ENCODE data around the gene ATF6B. TPM values are rescaled to one million over a fixed set of nuclear protein-coding genes. Genes with fewer than 3 reads are reported as not detected.

ATF6B gene
- total RNA-seq, 2 experiments from 2014 or later, result 142 to 147 TPM

GRCh38 chr6:32117461-32117860 lies 10.6 kb downstream of the ATF6B start:
- DNase-seq, result no peak
- H3K9me3 Mint-ChIP-seq, result no peaks in the 10 kb centered on the region
- CTCF ChIA-PET, result interaction anchor here (1.5 to 2.5 kb wide), 4 partner anchors 11 to 78 kb away, joined by 5 to 21 read pairs (median 10); partner anchors contain the start of genes ATF6B and FKBPL
- H3K4me3 Mint-ChIP-seq, result no peak overlapping the region
- H3K4me1 Mint-ChIP-seq, result peaks cover 2% of the 10 kb centered on the region
- peaks cover 65% of the 10 kb centered on the region for H3K36me3 Mint-ChIP-seq (ENCODE audit: low read depth)
- H3K27ac Mint-ChIP-seq, result no peak overlapping the region
- no peaks in the 10 kb centered on the region for H3K27me3 Mint-ChIP-seq
- POLR2A ChIA-PET, result interaction anchor here (1.6 to 2.4 kb wide), 2 partner anchors 10 kb away, joined by 4 to 10 read pairs; partner anchors contain the start of gene ATF6B

GRCh38 chr6:32116674-32117073 lies 11.4 kb downstream of the ATF6B start:
- no peak for DNase-seq
- peaks cover 2% of the 10 kb centered on the region for H3K4me1 Mint-ChIP-seq

DNA sequence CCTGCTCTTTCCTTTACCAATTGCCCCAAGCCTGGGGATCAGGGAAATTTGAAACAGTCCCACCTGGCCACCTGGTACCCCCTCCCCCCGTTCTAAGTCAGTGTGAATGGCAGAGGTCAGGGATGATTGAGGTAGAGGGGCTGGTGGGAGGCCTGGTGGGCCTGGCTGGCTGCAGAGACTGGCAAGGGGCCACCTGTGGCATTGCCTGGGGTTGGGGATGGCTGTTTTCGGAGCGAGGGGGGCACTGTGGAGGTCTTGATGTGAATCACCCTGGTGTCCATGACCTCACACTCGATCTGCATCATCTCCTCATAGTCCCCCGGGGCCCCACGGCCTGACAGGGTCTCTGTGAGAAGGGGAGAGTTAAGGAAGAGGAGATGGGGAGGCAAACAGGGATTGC lies 12.4 kb downstream of the ATF6B start:
- Mint-ChIP-seq H3K27ac (no peak overlapping the region), H3K9me3 (no peaks in the 10 kb centered on the region), H3K4me3 (no peak overlapping the region), H3K27me3 (no peaks in the 10 kb centered on the region), H3K36me3 (ENCODE audit: low read depth) (peaks cover 60% of the 10 kb centered on the region), H3K4me1 (peaks cover 2% of the 10 kb centered on the region)
- no peak for DNase-seq
- POLR2A ChIA-PET, result no interaction called here
- CTCF ChIA-PET, result no interaction called here

More at GRCh38 chr6:32116674-32117073, 11.4 kb downstream of the ATF6B start:
- H3K4me3 Mint-ChIP-seq, result no peak overlapping the region
- H3K9me3 Mint-ChIP-seq, result no peaks in the 10 kb centered on the region
- peaks cover 64% of the 10 kb centered on the region for H3K36me3 Mint-ChIP-seq (ENCODE audit: low read depth)
- H3K27me3 Mint-ChIP-seq, result no peaks in the 10 kb centered on the region
- H3K27ac Mint-ChIP-seq, result no peak overlapping the region
- POLR2A ChIA-PET, result interaction anchor here (1.0 to 1.6 kb wide), 2 partner anchors 9 to 11 kb away, joined by 3 to 4 read pairs; no protein-coding TSS in a partner anchor
- CTCF ChIA-PET, result interaction anchor here (2.5 kb wide), 1 partner anchor 24 kb away, joined by 8 read pairs; no protein-coding TSS in a partner anchor

- peaks cover 55% of the 10 kb centered on the region for H3K36me3 Mint-ChIP-seq (ENCODE audit: low read depth)
Observed at GRCh38 chr6:32114796-32115195, 13.2 kb downstream of the ATF6B start.

GRCh38 chr6:32113386-32114352 lies 14.4 kb downstream of the ATF6B start:
- Mint-ChIP-seq H3K9me3 (no peaks in the 10 kb centered on the region), H3K4me1 (no peaks in the 10 kb centered on the region), H3K27ac (no peak overlapping the region), H3K36me3 (ENCODE audit: low read depth) (peaks cover 44% of the 10 kb centered on the region), H3K4me3 (no peak overlapping the region), H3K27me3 (peaks cover 8% of the 10 kb centered on the region)
- POLR2A ChIA-PET, result interaction anchor here (1.6 kb wide), 1 partner anchor 14 kb away, joined by 7 read pairs; the partner anchor contains the start of gene ATF6B
- no peak for DNase-seq
- CTCF ChIA-PET, result no interaction called here

More at GRCh38 chr6:32114796-32115195, 13.2 kb downstream of the ATF6B start:
- ChIA-PET CTCF (interaction anchor here (0.7 kb wide), 1 partner anchor 40 kb away, joined by 3 read pairs; no protein-coding TSS in a partner anchor), POLR2A (interaction anchor here (1.6 kb wide), 1 partner anchor 13 kb away, joined by 7 read pairs; the partner anchor contains the start of gene ATF6B)
- peaks cover 2% of the 10 kb centered on the region for H3K27me3 Mint-ChIP-seq
- H3K4me3 Mint-ChIP-seq, result no peak overlapping the region
- H3K4me1 Mint-ChIP-seq, result peaks cover 2% of the 10 kb centered on the region
- no peak overlapping the region for H3K27ac Mint-ChIP-seq
- DNase-seq, result no peak
- H3K9me3 Mint-ChIP-seq, result no peaks in the 10 kb centered on the region

- H3K27ac Mint-ChIP-seq, result no peak overlapping the region
- H3K4me1 Mint-ChIP-seq, result no peaks in the 10 kb centered on the region
- H3K4me3 Mint-ChIP-seq, result no peak overlapping the region
- H3K36me3 Mint-ChIP-seq (ENCODE audit: low read depth), result peaks cover 34% of the 10 kb centered on the region
- POLR2A ChIA-PET, result no interaction called here
- CTCF ChIA-PET, result no interaction called here
- DNase-seq, result no peak
- no peaks in the 10 kb centered on the region for H3K9me3 Mint-ChIP-seq
- peaks cover 18% of the 10 kb centered on the region for H3K27me3 Mint-ChIP-seq
Observed at GRCh38 chr6:32112431-32112980, 15.5 kb downstream of the ATF6B start.

DNA sequence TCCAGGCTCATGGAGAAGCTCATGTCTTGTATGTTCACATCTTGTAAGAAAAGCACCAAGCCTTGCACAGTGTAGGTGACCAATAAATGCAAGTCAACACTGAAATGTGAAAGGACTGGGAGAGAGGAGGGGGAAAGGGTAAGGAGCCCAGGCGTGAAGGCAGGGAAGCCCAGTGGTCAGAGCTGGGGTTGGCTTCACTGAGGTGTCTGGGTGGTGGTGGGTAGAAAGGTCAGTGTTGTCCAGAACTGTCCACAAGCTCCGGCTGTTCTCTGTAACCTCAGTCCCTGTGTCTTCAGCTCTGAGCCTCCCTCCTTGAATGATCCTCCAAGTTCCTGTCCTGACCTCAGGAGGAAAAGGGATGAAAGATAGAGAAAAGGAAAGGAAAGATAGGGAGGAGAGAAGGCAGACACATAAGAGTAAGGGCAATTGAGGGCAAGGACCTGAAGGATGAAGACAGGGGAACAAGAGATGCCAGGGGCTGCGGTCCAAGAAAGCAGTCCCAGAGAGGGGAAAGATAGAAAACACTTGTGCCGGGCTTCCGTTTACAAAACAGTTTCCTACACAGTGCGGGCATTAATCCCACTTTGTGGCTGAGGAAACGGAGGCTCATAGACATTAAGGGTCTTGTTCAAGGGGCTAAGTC lies 16.5 kb downstream of the ATF6B start:
- DNase-seq, result no peak
- peaks cover 20% of the 10 kb centered on the region for H3K27me3 Mint-ChIP-seq
- no peaks in the 10 kb centered on the region for H3K9me3 Mint-ChIP-seq
- H3K4me1 Mint-ChIP-seq, result no peaks in the 10 kb centered on the region
- peaks cover 30% of the 10 kb centered on the region for H3K36me3 Mint-ChIP-seq (ENCODE audit: low read depth)
- H3K27ac Mint-ChIP-seq, result no peak overlapping the region
- H3K4me3 Mint-ChIP-seq, result no peak overlapping the region
- POLR2A ChIA-PET, result interaction anchor here (2.1 kb wide), 1 partner anchor 16 kb away, joined by 6 read pairs; the partner anchor contains the start of gene ATF6B
- CTCF ChIA-PET, result interaction anchor here (1.5 kb wide), 1 partner anchor 84 kb away, joined by 3 read pairs; no protein-coding TSS in a partner anchor

DNA sequence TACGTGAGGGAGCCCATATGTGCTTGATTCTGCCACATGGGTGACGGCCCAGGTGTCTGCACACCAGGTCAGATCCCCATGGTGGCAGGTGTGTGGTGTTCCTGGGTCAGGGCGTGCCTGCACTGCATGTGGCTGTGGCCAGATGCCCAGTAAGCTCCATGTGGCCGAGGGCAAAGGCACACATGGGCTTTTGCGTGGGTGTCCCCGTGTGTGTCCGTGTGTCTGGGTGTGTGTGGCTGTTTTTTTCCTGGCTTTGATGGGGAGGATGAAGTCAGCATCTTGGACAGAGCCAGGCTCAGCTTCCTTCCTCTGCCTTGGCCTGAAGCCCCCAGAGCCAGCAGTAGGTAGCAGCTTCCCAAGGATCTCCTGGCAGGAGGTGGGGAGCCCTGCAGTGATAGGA lies 17.4 kb downstream of the ATF6B start:
- peaks cover 20% of the 10 kb centered on the region for H3K27me3 Mint-ChIP-seq
- no peak overlapping the region for H3K27ac Mint-ChIP-seq
- peaks cover 22% of the 10 kb centered on the region for H3K36me3 Mint-ChIP-seq (ENCODE audit: low read depth)
- no peaks in the 10 kb centered on the region for H3K4me1 Mint-ChIP-seq
- POLR2A ChIA-PET, result interaction anchor here (1.9 to 2.1 kb wide), 2 partner anchors 17 to 19 kb away, joined by 6 to 7 read pairs; partner anchors contain the start of genes ATF6B and FKBPL
- CTCF ChIA-PET, result interaction anchor here (1.5 kb wide), 1 partner anchor 85 kb away, joined by 3 read pairs; no protein-coding TSS in a partner anchor
- DNase-seq, result no peak
- no peaks in the 10 kb centered on the region for H3K9me3 Mint-ChIP-seq
- H3K4me3 Mint-ChIP-seq, result no peak overlapping the region

GRCh38 chr6:32109765-32110160 lies 18.3 kb downstream of the ATF6B start:
- peaks cover 15% of the 10 kb centered on the region for H3K36me3 Mint-ChIP-seq (ENCODE audit: low read depth)
- POLR2A ChIA-PET, result interaction anchor here (1.1 to 2.1 kb wide), 3 partner anchors 11 to 20 kb away, joined by 3 to 7 read pairs (median 6); partner anchors contain the start of genes ATF6B and FKBPL
- no peaks in the 10 kb centered on the region for H3K9me3 Mint-ChIP-seq
- H3K27me3 Mint-ChIP-seq, result peaks cover 24% of the 10 kb centered on the region
- CTCF ChIA-PET, result interaction anchor here (1.5 kb wide), 1 partner anchor 86 kb away, joined by 3 read pairs; no protein-coding TSS in a partner anchor
- no peak for DNase-seq
- no peak overlapping the region for H3K4me3 Mint-ChIP-seq
- H3K27ac Mint-ChIP-seq, result no peak overlapping the region
- H3K4me1 Mint-ChIP-seq, result no peaks in the 10 kb centered on the region

GRCh38 chr6:32109114-32109764 lies 18.8 kb downstream of the ATF6B start, which contains the start of gene TNXB:
Gene TNXB, minus strand, starts transcription at chr6:32109338. Its CDS starts 11,140 bp downstream, at chr6:32098198.
- peaks cover 13% of the 10 kb centered on the region for H3K36me3 Mint-ChIP-seq (ENCODE audit: low read depth)
- peaks cover 26% of the 10 kb centered on the region for H3K27me3 Mint-ChIP-seq
- ChIA-PET CTCF (no interaction called here), POLR2A (interaction anchor here (1.1 to 1.9 kb wide), 3 partner anchors 11 to 83 kb away, joined by 3 to 7 read pairs (median 3); partner anchors contain the start of genes FKBPL and GPSM3)
- no peaks in the 10 kb centered on the region for H3K9me3 Mint-ChIP-seq
- H3K27ac Mint-ChIP-seq, result no peak within 1 kb of the TSS
- DNase-seq, result no peak
- H3K4me1 Mint-ChIP-seq, result no peaks in the 10 kb centered on the region
- H3K4me3 Mint-ChIP-seq, result no peak within 1 kb of the TSS

- ChIA-PET CTCF (no interaction called here), POLR2A (interaction anchor here (1.1 to 1.9 kb wide), 3 partner anchors 12 to 84 kb away, joined by 3 to 7 read pairs (median 3); partner anchors contain the start of genes FKBPL and GPSM3)
- Mint-ChIP-seq H3K27ac (no peak overlapping the region), H3K4me3 (no peak overlapping the region), H3K4me1 (no peaks in the 10 kb centered on the region), H3K9me3 (no peaks in the 10 kb centered on the region), H3K27me3 (peaks cover 29% of the 10 kb centered on the region), H3K36me3 (ENCODE audit: low read depth) (peaks cover 13% of the 10 kb centered on the region)
- DNase-seq, result no peak
Observed at GRCh38 chr6:32108727-32109113, 19.3 kb downstream of the ATF6B start.
